Neural cell (in vitro differentiated cells): Measurements from ENCODE around the gene ZNF804A. TPM values are rescaled to one million over a fixed set of nuclear protein-coding genes. Genes with fewer than 3 reads are reported as not detected.

Experiments
- H2AFZ ChIP-seq: fragments of 200-600, 300-800 bp; sonication (generic), shearing (Covaris generic); 2 replicates; pipeline ENCODE4 v1.6.0; 2014; ENCODE audit warnings: low read depth, mild to moderate bottlenecking, antibody characterized with exemption, low read length, moderate library complexity
- H3F3A ChIP-seq: fragments of 200-600 bp; shearing (Covaris generic); 2 replicates; pipeline ENCODE4 v1.6.1; 2016; ENCODE audit warnings: mild to moderate bottlenecking, moderate library complexity, mixed read lengths, antibody characterized with exemption, low read length; ENCODE audit not compliant: insufficient read depth, poor library complexity, severe bottlenecking
- H3K27ac ChIP-seq: fragments of 200-600, 300-800 bp; sonication (generic), shearing (Covaris generic); 2 replicates; pipeline ENCODE4 v1.5.1; 2014; ENCODE audit warnings: mild to moderate bottlenecking, low read length, moderate library complexity
- H3K27me3 ChIP-seq: fragments of 300-800, 200-600 bp; sonication (generic), shearing (Covaris generic); 2 replicates; pipeline ENCODE4 v1.6.0; 2014; ENCODE audit warnings: mild to moderate bottlenecking, low read depth, low read length, moderate library complexity; ENCODE audit not compliant: insufficient read depth
- H3K36me3 ChIP-seq: fragments of 300-800, 200-600 bp; sonication (generic), shearing (Covaris generic); 2 replicates; pipeline ENCODE4 v1.5.1; 2014; ENCODE audit warnings: mild to moderate bottlenecking, antibody characterized with exemption, low read length, moderate library complexity; ENCODE audit not compliant: insufficient read depth
- H3K4me2 ChIP-seq: fragments of 300-800, 200-600 bp; sonication (generic), shearing (Covaris generic); 2 replicates; pipeline ENCODE4 v1.6.0; 2014; ENCODE audit warnings: mild to moderate bottlenecking, low read length
- H3K4me3 ChIP-seq: fragments of 300-800, 200-600 bp; sonication (generic), shearing (Covaris generic); 2 replicates; pipeline ENCODE4 v1.5.1; 2014; ENCODE audit warnings: mild to moderate bottlenecking, low read length, moderate library complexity
- H3K79me2 ChIP-seq: fragments of 200-600 bp; shearing (Covaris generic); replicated peaks from 2 replicates; pipeline ENCODE4 v1.6.0; 2014; ENCODE audit warnings: mild to moderate bottlenecking, low read length, moderate library complexity; ENCODE audit not compliant: insufficient read depth
- H3K9ac ChIP-seq: fragments of 300-800, 200-600 bp; sonication (generic), shearing (Covaris generic); 2 replicates; pipeline ENCODE4 v1.6.1; 2016; ENCODE audit warnings: mild to moderate bottlenecking, low read length, mixed read lengths
- H3K9me2 ChIP-seq: fragments of 200-600 bp; shearing (Covaris generic); 2 replicates; pipeline ENCODE4 v1.6.1; 2016; ENCODE audit warnings: mild to moderate bottlenecking, low read length, mixed read lengths; ENCODE audit not compliant: insufficient read depth
- H3K9me3 ChIP-seq: fragments of 200-600, 300-800 bp; sonication (generic), shearing (Covaris generic); 2 replicates; pipeline ENCODE4 v1.6.1; 2016; ENCODE audit warnings: mild to moderate bottlenecking, mixed run types, low read length, moderate library complexity, mixed read lengths
- H4K20me1 ChIP-seq: fragments of 200-600 bp; shearing (Covaris generic); 2 replicates; pipeline ENCODE4 v1.6.1; 2016; ENCODE audit warnings: mild to moderate bottlenecking, mixed run types; ENCODE audit not compliant: insufficient read depth
- EP300 ChIP-seq: fragments of 450-650 bp; conservative IDR thresholded peaks from 2 replicates; pipeline ENCODE4 v1.6.1; 2014; ENCODE audit warnings: antibody characterized with exemption, mild to moderate bottlenecking, moderate library complexity; ENCODE audit not compliant: poor library complexity, severe bottlenecking
- EZH2 ChIP-seq: fragments of 200-600, 300-800 bp; shearing (Covaris generic), sonication (generic); IDR thresholded peaks from 2 replicates; pipeline ENCODE4 v1.6.1; 2014; ENCODE audit warnings: antibody characterized with exemption, low read length, borderline replicate concordance, mild to moderate bottlenecking; ENCODE audit not compliant: insufficient read depth, poor library complexity, severe bottlenecking
- MXI1 ChIP-seq: fragments of 450-650 bp; conservative IDR thresholded peaks from 2 replicates; pipeline ENCODE4 v1.6.1; 2014; ENCODE audit warnings: antibody characterized with exemption, mild to moderate bottlenecking; ENCODE audit not compliant: poor library complexity, severe bottlenecking
- POLR2AphosphoS5 ChIP-seq: IDR thresholded peaks from 2 replicates; pipeline ENCODE4 v1.6.1; 2012
- RAD21 ChIP-seq: fragments of 450-650 bp; conservative IDR thresholded peaks from 2 replicates; pipeline ENCODE4 v1.6.1; 2014; ENCODE audit warnings: antibody characterized with exemption, mild to moderate bottlenecking, moderate library complexity
- SMC3 ChIP-seq: fragments of 450-650 bp; conservative IDR thresholded peaks from 2 replicates; pipeline ENCODE4 v1.6.1; 2014; ENCODE audit warnings: antibody characterized with exemption, mild to moderate bottlenecking, moderate library complexity; ENCODE audit not compliant: poor library complexity
- TAF1 ChIP-seq: IDR thresholded peaks from 2 replicates; pipeline ENCODE4 v1.6.1; 2012; ENCODE audit warnings: low read depth
- polyA plus RNA-seq: library from polyadenylated mRNA; depleted of rRNA; stranded (reverse); fragments of >200 nt; gene quantifications from 2 replicates; pipeline ENCODE4 v1.2.3, GENCODE V29; 2014
- TF ChIP-seq, protein P1 (sequence below): IDR thresholded peaks from 2 replicates; pipeline ENCODE4 v1.6.1; 2012; ENCODE audit warnings: borderline replicate concordance
- TF ChIP-seq, protein P2 (sequence below): fragments of 450-650 bp; IDR thresholded peaks from 2 replicates; pipeline ENCODE4 v1.5.1; 2014; ENCODE audit warnings: antibody characterized with exemption, mild to moderate bottlenecking, moderate library complexity; ENCODE audit not compliant: poor library complexity, severe bottlenecking

The ZNF804A gene
- polyA plus RNA-seq, 1 donor from 2014 or later = 2.7 TPM

DNA sequence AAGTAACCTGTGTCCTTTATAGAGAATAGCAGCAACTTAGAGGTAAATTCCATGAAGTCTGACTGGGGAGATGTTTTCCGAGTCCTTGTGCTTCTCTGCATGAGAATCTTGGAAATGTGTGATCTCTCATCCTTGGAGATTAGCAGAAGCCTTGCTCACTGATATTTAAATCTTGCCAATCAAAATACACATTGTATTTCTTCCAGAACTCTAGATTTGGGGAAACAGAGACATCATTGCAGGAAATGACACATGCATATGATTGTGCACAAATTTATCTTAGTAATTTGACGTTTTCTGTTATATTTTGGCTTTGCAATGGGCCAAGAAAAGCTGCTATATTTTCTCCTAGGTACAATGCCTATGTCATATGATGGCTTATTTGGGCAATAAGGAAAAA lies 182.6 kb downstream of the ZNF804A start:
- H3K9me2 ChIP-seq = no peaks in the 10 kb centered on the region
- no peak overlapping the region for H2AFZ ChIP-seq
- TF ChIP-seq, protein P1, sequence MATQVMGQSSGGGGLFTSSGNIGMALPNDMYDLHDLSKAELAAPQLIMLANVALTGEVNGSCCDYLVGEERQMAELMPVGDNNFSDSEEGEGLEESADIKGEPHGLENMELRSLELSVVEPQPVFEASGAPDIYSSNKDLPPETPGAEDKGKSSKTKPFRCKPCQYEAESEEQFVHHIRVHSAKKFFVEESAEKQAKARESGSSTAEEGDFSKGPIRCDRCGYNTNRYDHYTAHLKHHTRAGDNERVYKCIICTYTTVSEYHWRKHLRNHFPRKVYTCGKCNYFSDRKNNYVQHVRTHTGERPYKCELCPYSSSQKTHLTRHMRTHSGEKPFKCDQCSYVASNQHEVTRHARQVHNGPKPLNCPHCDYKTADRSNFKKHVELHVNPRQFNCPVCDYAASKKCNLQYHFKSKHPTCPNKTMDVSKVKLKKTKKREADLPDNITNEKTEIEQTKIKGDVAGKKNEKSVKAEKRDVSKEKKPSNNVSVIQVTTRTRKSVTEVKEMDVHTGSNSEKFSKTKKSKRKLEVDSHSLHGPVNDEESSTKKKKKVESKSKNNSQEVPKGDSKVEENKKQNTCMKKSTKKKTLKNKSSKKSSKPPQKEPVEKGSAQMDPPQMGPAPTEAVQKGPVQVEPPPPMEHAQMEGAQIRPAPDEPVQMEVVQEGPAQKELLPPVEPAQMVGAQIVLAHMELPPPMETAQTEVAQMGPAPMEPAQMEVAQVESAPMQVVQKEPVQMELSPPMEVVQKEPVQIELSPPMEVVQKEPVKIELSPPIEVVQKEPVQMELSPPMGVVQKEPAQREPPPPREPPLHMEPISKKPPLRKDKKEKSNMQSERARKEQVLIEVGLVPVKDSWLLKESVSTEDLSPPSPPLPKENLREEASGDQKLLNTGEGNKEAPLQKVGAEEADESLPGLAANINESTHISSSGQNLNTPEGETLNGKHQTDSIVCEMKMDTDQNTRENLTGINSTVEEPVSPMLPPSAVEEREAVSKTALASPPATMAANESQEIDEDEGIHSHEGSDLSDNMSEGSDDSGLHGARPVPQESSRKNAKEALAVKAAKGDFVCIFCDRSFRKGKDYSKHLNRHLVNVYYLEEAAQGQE = no peak
- no peak for TF ChIP-seq TAF1
- TF ChIP-seq, protein P2, sequence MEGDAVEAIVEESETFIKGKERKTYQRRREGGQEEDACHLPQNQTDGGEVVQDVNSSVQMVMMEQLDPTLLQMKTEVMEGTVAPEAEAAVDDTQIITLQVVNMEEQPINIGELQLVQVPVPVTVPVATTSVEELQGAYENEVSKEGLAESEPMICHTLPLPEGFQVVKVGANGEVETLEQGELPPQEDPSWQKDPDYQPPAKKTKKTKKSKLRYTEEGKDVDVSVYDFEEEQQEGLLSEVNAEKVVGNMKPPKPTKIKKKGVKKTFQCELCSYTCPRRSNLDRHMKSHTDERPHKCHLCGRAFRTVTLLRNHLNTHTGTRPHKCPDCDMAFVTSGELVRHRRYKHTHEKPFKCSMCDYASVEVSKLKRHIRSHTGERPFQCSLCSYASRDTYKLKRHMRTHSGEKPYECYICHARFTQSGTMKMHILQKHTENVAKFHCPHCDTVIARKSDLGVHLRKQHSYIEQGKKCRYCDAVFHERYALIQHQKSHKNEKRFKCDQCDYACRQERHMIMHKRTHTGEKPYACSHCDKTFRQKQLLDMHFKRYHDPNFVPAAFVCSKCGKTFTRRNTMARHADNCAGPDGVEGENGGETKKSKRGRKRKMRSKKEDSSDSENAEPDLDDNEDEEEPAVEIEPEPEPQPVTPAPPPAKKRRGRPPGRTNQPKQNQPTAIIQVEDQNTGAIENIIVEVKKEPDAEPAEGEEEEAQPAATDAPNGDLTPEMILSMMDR = no peak
- TF ChIP-seq MXI1 = no peak
- no peak for TF ChIP-seq RAD21
- TF ChIP-seq POLR2AphosphoS5 = no peak
- no peak for TF ChIP-seq SMC3
- TF ChIP-seq EP300 = no peak
- no peak for TF ChIP-seq EZH2
- H3K27ac ChIP-seq = no peak overlapping the region
- H3F3A ChIP-seq = no peaks in the 10 kb centered on the region
- H3K27me3 ChIP-seq = no peaks in the 10 kb centered on the region
- no peaks in the 10 kb centered on the region for H3K9me3 ChIP-seq
- H3K9ac ChIP-seq = no peak overlapping the region
- H3K36me3 ChIP-seq = no peaks in the 10 kb centered on the region
- no peaks in the 10 kb centered on the region for H3K79me2 ChIP-seq
- no peak overlapping the region for H3K4me3 ChIP-seq
- no peak overlapping the region for H3K4me2 ChIP-seq
- H4K20me1 ChIP-seq = no peaks in the 10 kb centered on the region

- H3K9me3 ChIP-seq = no peaks in the 10 kb centered on the region
- H3K9me2 ChIP-seq = no peaks in the 10 kb centered on the region
- no peak overlapping the region for H3K4me3 ChIP-seq
- no peaks in the 10 kb centered on the region for H3K79me2 ChIP-seq
- H3K27ac ChIP-seq = no peak overlapping the region
- H3K9ac ChIP-seq = no peak overlapping the region
- no peaks in the 10 kb centered on the region for H3K36me3 ChIP-seq
- H3F3A ChIP-seq = no peaks in the 10 kb centered on the region
- H2AFZ ChIP-seq = no peak overlapping the region
- H3K27me3 ChIP-seq = no peaks in the 10 kb centered on the region
- no peaks in the 10 kb centered on the region for H4K20me1 ChIP-seq
- no peak for TF ChIP-seq RAD21
- TF ChIP-seq EP300 = no peak
- TF ChIP-seq, protein P1 = no peak
- TF ChIP-seq SMC3 = no peak
- TF ChIP-seq MXI1 = no peak
- TF ChIP-seq, protein P2 = no peak
- no peak for TF ChIP-seq EZH2
- no peak for TF ChIP-seq POLR2AphosphoS5
- no peak for TF ChIP-seq TAF1
- H3K4me2 ChIP-seq = no peak overlapping the region
These were observed 185.2 kb downstream of the ZNF804A start for GRCh38 chr2:184783576-184783975.
